Hematopoietic multipotent progenitor cell treated with erythropoietin and hydrocortisone succinate and interleukin-3 and kit ligand, for 8 days (in vitro differentiated cells): ENCODE data around the gene UCK2.

Experiments
- DNase-seq: peaks from one replicate; pipeline ENCODE4 v3.0.0-alpha.2; 2015

Gene UCK2

DNA sequence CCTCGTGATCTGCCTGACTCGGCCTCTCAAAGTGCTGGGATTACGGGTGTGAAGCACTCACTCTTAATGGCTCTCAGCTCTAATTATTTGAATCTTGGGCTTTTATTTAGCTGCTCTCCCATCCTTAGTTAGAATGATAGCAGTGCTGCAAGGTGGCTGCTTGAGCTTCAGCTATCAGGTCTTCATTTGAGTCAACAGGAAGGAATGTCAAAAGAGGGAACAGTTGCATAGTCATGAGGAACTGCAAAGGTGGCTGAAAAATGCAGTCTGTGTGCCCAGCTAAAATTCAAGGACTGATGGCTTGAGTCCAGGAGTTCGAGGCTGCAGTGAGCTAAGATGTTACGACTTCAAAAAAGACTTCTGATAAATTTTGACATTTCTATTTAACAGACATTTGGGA is 55.6 kb downstream of the UCK2 start:
- DNase-seq: no peak

DNA sequence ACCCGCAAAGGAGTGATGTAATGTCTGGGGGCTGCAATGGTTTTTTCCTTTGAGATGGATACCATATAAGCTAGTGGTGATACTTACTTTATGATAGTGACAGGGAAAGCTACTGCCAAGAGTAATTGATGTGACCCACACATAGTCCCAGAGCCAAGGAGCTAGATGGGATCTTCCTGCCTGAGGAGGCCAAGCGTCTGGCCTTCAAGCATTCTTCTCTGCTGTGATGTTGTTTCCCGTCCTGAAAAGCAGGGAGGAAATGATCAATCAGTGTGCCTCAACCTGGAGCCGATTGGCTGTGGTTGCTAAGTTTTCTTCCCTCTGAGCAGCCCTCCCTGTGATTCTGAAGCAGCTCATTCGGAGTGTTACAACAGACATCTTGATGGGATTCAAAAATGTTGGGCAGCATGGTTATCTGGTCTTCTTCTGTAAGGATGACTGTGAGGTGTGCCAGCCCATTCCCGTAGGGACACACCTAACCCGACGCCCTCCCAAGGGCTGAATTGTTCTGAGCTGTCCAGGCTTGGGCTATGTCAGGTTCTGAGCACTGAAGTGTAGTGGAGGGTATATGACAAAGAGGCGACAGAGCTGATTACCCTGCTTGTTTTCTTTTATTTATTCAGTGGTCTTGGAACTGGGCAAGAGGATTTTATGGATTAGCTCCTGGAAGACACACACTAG is 56.7 kb downstream of the UCK2 start:
- DNase-seq: no peak

DNA sequence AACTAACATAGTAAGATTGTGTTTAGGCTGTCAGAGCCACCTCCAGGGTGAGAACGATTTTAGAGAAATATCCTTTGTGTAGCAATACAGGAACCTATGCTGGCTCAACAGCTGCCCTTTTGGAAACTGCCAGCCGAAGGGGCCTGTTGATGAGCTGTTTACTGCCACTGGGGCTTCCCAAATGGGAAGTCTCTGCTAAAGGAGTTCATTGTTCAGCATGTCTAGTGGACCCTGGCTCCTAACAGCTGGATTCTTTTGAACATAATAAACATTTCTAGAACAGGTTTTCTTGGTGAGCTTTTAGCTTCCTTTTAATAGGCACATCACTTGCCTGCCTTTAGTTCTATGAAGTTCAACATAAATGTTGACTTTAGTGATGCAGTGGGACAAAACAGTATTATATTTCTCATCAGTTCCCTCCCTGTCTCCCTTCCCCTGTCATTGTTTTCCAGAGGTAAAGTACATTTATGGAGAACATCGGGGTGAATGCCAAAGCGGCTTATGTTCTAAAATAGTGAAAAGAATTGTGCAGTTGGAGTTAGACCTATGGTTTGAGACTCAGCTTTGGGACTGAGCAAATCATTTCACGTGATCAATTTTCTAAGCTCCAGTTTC is 57.4 kb downstream of the UCK2 start:
- no peak for DNase-seq

DNA sequence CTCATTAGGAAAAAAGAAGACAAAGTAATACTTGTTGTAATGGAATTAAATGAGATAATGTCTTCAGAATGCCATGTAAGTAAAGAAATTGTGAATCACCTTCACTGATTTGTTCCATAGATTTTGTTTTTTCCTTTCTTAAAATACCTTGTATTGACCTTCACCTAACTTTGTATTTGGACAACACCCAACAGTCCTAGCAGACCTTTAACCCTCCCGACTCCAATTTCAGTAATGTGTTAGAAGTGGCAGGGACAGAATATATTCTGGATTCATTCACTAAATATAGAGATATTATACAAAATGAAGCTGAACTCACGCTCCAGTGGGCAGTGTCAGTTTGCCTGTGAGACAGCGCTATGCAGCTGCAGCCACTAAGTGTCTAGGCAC is 57.9 kb downstream of the UCK2 start:
- DNase-seq: no peak

DNA sequence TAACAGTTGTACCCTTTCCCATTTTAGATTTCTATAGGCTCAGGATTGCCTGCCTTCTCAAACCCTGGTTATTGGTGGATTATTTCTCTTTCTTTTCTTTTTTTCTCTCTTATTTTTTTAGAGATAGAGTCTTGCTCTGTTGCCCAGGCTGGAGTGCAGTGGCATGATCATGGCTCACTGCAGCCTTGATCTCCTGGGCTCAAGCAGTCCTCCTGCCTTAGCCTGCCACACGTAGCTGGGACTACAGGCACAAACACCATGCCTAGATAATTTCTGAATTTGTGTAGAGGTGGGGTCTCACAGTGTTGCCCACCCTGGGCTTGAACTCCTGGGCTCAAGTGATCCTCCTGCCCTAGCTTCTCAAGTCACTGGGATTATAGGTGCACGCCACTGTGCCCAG is 58.8 kb downstream of the UCK2 start:
- no peak for DNase-seq

DNA sequence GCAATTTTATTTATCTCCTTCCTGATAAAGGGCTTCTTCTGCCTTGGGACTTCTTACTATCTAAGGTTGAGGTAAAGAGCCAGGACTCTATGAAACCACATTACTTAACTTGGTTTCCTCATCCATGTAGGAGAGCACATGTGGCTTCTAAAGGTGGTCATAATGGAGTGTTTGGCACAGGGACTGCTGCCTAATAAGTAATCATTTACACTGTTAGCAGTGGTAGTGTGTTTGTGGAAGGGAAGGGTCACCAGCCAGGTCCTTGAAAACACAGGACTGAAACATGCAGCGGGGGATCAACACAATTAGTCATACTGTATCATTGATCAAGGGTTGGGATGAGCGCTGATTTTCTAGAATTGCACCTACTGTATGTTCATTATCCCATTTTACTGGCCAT is 59.6 kb downstream of the UCK2 start:
- DNase-seq: no peak

DNA sequence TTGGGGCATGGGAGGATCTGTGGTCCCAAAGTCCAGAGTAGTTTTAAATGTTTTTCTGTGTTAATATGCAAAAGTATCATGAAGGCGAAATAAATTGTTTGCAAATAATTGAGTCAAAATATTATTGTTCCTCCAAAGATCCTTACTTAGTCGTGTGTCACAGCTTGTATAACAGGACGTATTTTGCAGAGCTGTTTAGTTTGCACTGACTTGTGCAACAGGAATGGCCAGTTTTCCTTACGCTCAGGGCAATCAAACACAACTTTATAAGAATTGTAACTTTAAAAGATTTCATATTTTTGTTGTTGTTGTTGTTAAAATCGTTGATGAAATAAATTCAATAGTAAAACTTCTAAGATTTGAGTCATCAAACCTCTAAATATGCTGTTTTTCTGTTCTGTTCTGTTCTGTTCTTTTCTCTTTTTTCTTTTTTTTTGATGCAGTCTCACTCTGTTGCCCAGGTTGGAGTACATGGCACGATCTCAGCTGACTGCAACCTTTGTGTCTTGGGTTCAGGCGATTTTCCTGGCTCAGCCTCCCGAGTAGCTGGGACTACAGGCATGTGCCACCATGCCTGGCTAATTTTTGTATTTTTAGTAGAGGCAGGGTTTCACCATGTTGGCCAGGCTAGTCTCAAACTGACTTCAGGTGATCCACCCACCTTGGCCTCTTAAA is 60.6 kb downstream of the UCK2 start:
- no peak for DNase-seq

DNA sequence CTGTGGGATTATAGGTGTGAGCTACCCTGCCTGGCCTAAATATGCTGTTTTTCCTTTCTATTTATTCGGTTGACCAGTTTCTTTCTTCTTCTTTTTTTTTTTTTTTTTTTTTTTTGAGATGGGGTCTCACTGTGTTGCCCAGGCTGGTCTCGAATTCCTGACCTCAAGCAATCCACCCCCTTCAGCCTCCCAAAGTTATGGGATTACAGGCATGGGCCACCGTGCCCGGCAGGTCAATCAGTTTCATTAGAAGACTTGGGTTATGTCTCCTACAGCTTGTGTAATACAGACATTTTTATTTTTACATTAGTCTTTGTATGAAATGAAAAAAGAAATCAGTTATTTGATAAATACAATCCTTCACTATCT is 61.1 kb downstream of the UCK2 start:
- DNase-seq: no peak

DNA sequence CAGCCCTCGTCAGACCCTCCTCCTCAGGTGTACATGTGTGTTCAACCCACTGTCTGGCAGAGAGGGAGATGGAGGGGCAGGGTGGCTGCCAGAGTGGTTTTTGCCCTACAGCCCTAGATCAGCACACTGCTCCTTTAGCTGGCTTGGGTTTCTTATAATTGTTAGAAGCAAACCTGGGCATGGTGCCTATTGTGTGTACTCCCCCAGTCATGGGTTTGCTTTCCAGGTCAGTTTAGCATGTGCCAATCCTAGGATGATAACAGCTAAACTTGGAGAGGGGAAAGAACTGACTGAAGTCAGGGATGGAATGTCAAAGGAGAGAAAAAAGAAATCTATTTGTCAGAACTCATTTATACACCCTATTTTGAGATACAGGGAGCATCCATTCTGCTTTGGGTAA is 63.3 kb downstream of the UCK2 start:
- no peak for DNase-seq

DNA sequence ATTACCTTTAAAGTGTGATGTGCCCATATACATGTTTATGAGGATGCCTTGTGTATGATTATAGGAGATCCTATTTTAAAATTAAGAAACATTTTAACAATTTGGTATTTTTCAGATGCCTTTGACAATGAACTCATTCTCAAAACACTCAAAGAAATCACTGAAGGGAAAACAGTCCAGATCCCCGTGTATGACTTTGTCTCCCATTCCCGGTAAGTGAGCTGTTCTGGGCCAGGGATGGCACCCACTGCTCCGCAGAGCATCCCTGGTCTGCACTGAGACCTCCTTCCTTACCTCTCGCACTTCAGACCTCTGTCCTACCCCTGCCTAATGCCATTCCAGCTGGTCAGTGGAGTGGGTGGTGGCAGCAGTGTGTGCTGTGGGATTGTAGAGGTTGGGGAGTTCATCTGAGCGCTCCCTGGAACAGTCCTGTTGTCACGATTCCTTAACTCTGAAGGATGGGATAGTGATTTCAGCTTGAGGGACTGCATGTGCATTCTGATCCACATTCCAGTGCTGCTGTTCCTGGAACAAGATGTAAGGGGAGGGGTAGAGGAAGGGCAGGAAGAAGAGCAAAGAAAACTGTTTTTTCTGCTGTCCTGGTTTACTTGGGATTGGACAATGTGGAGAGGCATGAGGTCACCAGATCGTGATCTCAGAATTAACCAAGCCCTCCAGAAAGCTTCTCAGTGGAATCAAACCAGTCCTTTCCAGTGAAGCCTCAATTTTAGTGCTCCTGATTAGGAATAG is 63.9 kb downstream of the UCK2 start:
- DNase-seq: no peak

DNA sequence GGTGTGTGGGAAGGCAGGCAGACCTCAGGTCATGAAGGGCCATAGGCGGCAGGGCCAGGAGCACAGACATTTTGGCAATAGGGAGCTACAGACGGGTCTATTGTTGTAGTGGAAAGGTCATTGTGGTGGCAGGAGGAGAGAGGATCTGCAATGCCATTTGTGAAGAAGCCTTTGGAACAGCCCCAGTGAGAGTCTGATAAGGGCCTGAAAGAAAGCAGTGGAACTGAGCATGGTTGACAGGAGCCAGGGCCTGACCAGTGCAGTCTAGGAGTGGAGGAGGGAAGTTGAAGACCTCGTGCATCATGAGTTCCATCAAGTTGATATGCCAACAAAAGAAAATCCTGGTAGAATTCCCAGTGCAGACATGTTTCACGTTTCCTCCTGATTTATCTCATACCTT is 65.5 kb downstream of the UCK2 start:
- no peak for DNase-seq

DNA sequence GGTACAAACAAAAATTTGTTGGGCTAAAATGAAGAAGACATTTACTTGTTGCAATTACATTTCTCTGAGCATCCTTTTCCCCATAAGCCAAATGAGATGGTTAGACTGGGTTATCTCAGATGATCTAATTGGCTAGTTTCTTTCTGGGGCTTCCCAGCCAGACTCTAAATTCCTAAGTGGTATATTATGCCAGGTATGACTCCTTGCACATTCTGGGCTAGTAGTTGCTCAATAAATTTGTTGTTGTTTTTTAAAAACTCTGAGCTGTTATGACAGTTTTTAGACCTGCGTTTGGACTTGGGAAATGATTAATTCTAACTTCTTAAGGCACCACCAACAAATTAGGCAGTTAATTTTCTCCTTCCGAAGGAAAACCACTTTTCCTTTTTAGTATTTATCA is 66.1 kb downstream of the UCK2 start:
- DNase-seq: no peak

DNA sequence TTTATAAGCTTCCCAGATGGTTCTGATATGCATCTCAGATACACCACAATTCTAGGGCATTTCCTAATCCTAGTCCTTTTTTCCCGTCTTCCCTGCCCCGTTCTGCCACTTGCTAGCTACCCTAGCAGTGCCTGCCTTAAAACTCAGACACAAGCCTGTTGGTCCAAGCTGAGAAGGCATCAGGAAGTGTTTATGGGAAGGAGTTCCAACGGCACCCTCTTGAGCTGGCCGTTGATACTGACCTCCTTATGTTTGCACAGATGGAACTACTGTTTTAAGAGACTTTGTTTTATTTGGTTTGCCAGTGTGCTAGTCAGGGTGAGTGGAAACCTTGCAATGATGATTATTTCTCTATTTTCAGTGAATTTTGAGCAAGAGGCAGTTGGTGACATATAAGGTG is 67.2 kb downstream of the UCK2 start:
- DNase-seq: no peak

DNA sequence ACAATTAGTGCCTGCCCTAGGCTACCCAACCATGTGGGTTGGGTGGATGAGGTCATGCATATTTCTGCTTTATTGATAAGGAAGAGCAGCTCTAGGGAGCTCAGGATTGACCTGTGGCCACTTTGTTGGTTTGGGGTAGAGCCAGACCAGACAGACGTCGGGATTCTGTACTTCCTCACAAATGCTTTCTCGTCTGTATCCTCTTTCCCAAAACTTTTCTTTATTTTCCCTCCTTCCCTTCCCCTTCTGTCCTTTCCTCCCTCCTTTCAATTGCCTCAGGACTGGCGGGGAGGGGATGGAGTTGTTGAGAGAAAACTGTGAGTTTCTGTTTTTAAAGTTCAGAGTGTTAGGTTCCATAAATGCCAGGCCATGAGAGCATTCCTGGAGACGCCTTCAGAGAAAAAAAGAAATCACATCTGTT is 68.0 kb downstream of the UCK2 start:
- no peak for DNase-seq

DNA sequence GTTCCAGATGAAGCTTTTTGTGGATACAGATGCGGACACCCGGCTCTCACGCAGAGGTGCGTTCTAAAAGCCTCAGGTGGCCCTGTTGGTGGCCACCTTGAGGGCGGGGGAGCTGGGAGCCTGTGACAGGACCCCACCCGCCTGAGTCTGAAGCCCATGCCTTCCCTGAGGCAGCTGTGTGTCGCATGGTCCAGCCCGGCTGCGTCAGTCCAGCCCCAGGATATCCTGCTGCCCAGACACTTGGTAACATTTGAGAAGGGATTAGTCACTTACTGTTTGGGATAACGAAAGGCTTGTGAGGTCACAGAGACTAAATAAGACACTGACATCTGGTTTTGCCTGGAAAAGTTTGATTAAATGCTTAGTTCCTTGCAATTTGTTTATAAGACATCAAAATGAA is 68.9 kb downstream of the UCK2 start:
- DNase-seq: no peak

DNA sequence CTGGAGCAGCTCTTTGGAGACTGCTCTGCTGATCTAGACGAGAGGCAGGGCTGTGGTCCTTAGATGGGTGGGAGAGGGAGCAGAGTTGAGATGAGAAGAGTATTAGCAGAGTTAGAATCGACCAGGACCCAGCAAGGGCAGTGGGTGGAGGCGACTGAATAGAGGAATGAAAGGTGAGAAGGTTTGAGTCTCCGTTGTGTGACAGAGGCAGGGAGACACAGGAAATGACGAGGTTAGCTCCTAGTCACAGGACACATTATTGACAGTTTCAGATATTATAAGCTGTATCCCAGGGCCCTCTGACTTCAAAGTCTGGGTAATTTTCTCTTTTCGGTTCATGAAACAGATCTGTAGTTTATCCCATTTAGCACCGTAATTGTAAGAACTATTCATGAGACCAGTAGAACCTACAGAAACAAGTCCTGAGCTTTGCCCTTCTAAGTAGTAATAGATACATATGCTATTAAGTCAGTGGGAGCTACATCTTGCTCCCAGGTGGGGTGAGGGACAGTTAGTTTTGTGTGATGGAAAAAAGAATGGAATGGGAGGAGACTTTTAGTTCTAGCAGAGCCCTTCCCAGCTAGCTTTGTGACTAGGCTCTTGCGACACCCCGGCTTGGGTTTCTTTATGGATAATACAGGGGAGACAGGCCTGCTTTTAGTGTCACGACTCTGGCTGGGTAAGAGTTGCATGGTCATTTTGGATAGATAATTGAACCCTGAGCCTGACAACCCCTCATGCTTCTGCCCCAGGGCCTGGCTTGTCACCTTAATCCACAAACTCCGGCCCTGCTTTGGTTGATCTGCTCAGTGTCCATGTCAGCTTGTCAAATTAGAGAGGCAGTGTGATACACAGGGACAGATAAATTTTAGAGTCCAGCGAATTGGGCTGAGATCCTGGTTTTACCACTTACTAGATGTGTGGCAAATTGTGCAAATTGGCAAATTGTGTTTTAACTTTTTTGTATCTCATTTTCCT is 70.2 kb downstream of the UCK2 start:
- DNase-seq: no peak

DNA sequence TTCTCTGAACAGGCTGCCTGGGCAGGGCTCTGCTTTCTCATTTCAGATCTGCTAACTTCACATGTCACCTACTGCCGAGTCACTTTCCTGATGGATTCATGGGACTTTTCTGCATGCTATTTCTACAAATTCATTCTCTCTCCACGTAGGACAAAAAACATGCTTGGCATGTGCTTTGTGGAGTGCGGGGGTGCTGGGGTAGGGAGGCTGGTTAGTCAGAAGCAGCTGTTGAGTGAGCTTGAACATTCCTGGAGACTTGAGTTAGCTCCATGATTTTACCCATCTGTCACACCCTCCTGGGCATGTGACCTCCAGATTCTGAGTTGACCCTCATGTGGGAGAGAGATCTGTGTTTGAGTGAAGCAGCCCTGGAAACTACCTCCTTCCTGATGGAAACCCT is 71.4 kb downstream of the UCK2 start:
- DNase-seq: no peak

DNA sequence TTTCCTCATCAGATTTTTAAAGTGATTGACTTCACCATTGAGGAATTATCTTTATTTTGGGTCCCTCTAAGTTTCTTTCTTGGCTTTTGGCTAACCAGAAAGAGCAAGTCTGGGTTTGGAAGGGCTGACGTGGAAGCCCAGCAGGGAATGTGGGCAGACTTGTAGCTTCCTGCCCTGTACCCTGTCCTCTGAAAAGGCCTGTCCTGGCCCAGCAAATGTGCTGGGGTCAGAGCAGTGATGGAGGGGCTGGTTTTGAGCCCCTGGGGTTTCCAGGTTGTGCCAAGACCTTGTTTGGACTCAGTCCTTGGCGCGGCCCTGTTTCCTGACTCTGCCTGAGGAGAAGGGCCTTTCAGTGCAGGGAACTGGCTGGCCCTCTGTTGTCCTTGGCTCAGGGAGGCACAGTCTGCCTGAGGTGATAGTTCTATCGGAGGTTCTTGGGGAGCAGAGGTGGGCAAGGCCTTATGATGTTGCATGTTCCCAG is 72.1 kb downstream of the UCK2 start:
- DNase-seq: no peak

DNA sequence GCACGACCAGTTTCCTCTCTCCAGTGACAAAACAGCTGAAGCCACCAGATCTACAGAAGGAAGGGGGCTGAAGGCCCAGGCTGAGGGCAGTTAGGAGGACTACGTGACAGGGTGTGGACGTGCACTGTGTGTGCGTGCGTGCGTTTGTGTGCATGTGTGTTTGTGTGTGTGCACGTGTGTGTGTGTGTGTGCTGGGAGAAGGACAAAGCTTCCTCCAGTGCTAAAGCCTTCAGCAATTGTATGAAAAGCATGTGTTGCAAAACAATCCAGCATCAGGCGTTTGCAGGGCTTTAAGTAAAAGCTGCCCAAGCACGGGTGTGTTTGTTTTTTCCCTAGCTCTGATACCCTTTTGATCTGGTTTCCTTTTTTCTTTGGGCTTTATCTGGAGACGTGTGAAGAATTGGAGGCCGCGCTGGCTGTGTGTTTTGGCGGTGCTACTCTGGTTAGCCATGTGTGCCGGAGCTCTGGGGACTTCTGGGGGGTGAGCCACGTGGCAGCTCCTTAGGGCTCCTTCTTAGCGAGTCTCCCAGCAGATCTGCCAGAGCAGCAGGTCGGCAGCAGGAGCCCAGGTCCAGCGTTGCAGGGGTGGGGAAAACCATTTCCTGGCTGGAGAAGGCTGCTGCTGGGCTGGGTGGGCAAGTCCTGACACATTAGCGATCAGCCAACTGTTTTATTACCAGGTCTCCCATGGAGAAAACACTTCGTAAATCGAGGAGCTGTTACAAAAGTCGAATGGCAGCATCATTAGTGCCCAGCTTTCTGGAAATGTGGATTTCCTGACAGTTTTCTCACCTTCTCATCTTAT is 73.4 kb downstream of the UCK2 start:
- DNase-seq: no peak

DNA sequence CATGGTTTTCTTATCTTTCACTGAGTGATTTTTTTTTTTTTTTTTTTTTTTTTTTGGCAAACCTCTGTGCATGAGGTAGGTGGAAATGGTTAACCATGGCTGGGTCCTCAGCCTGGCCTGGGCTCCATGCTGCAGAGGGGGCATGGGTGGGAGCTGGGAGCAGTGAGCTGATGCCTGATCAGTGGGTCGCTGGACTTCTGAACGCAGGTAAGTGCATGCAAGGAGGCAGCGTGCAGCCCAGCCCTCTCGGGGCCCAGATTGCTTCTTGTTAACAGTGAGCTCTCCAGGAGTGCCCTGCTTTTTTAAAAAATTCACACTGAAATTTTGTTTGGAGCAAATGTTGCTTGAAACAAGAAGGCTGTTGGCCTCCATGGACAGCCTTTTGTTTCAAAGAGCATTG is 75.2 kb downstream of the UCK2 start:
- DNase-seq: no peak

DNA sequence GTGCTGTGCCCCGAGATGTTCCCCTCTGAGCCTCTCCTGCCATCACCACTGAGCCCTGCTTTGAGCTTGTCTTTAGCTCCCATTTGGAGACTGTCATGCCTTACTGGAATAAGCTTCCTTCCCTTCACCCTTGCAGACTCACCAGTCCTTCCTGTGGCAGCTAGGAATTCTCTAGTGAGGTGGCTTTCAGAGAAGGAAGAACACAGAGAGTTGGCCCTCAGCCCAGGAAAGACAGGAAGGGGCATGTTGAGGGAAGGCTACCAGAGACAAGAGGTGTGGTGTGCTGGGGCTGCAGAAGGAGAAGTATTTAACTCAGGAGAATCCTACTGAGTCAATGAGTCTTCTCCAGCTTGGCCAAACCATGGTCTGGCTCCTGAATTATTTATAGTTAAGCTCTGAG is 76.3 kb downstream of the UCK2 start:
- DNase-seq: no peak

DNA sequence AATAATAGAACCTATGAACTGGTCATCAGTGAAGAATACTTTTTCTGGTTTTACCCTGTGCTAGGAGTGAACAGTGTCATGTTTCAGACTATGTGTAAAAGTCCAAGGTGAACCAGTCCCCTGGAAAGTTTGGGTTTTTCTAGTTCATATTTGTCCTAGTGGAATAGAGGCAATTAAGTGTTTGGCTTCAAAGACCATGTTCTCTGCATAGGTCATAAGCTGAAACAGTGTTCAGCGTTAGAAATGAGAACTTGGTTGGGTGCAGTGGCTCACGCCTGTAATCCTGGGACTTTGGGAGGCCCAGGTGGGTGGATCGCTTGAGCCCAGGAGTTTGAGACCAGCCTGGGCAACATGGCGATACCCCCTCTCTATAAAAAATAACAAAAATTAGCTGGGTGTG is 77.5 kb downstream of the UCK2 start:
- no peak for DNase-seq
